ENCODE results near the gene MACF1.

Gene MACF1

DNA sequence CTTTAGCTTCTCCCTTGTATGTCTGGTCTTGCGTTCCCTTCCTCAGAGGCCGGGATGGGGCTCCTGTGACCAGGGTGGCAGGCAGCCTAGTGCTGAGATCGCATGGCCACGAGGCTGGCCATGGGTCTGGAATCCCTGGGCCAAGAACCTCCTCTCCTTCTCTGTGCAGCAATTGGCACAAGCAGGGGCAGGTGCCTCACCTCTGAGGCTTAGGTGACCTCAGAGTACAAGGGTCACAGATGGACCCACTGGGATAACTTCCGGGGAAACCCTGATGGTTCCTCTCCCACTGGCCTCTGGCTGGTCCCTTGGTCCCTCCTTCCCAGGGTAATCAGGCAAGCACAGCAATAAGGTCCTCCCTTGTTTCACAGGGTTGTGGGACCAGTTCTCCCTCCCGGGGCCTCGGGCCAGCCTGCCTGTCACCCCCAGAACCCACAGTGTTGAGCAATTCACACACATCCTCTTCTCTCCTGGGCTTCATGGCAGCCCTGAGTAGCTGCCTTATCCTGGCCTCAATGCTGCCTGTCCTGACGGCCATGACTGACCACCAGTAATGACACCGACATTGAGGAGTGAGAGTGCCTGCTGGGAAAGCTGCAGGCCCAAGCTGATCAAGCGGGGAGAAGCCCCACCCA lies 325.5 kb downstream of the MACF1 start:
- no peak for DNase-seq (ENCODE audit: low spot score)
- TF ChIP-seq CTCF (IDR thresholded peaks at IDR 0.05; ENCODE audit: extremely low read depth, missing control alignments): no peak

DNA sequence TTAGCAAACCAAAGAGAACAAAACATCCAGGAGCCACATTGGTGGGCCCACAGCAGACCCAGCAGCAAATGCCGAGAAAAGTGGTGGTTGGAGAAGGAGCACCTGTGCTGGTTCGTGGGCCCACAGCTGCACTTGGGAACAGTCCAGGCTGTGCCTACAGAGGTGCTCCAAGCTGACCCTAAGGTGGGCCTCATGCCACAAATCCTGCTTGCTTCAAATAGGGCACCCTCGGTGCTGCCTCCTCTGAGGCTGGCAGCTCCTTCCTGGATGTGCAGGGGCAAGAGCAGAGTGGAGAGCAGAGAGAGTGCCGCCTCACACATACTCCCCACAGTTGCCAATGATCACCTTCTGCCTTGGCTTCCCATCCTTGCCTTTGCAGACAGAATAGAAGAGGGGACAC lies 327.0 kb downstream of the MACF1 start:
- no peak for DNase-seq (ENCODE audit: low spot score)
- no peak for TF ChIP-seq CTCF (IDR thresholded peaks at IDR 0.05; ENCODE audit: extremely low read depth, missing control alignments)

DNA sequence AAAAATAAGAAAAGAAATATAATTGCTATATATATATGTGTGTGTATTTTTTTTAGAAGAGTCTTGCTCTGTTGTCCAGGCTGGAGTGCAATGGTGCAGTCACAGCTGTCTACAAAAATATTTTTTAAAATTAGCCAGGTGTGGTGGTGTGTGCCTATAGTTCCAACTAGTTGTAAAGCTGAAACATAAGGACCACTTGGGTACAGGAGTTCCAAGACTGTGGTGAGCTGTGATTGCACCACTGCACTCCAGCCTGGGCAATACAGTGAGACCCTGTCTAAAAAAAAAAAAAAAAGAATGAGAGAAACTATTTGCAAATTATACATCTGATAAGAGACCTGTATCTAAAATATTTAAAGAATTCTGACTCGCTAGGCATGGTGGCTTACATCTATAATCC lies 328.9 kb downstream of the MACF1 start:
- TF ChIP-seq CTCF (IDR thresholded peaks at IDR 0.05; ENCODE audit: extremely low read depth, missing control alignments): no peak
- DNase-seq (ENCODE audit: low spot score): no peak
